Stimulated activated CD4-positive, alpha-beta T cell treated with anti-CD3 and anti-CD28 coated beads, TNF-alpha, amount 100 ng/mL, for 1 hour (primary cell): ENCODE measurements around the gene ADAM21.
A peak's percentile ranks its signal among the peaks of the same experiment; 100 is the strongest.
"Not testable (repeated sequence)": the region's sequence is repeated elsewhere in the genome, so short reads cannot be mapped to it uniquely, and the experiment has no call there.

ENCODE experiments used
- DNase-seq, 3 donors: peaks; one replicate each; pipeline ENCODE4 v3.0.0-alpha.2; 2020; ENCODE audit warnings: low read depth in 3 of 3, low spot score in 1 of 3

Gene ADAM21

DNA sequence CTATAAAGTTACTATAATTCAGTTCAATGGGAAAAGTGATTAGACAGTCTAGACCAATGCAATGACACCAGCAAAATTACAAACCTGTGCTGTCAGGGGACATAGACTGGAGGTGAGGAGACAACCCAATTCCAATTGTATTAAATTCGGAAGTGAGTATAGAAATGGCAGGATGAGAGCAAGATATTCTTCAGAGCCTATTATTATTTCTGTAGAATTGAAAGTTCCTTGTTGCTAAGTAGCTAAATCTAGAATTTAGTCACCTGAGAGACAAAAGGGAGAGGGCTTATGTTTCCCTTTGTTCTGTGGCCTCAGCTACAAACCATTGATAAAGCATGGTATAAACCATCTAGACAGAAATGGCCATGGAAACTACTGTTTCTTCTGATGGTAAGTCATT is at the start of gene ADAM21:
ADAM21 (plus strand) TSS at position 301 of the 400 bp plus-strand sequence. CDS start 5,326 bp downstream, outside the sequence.
- no peak for DNase-seq

- not testable (repeated sequence) for DNase-seq
Observed at GRCh38 chr14:70403335-70403734, 48.6 kb upstream of the ADAM21 start.

GRCh38 chr14:70406216-70406615 is 45.8 kb upstream of the ADAM21 start:
- not testable (repeated sequence) for DNase-seq

DNA sequence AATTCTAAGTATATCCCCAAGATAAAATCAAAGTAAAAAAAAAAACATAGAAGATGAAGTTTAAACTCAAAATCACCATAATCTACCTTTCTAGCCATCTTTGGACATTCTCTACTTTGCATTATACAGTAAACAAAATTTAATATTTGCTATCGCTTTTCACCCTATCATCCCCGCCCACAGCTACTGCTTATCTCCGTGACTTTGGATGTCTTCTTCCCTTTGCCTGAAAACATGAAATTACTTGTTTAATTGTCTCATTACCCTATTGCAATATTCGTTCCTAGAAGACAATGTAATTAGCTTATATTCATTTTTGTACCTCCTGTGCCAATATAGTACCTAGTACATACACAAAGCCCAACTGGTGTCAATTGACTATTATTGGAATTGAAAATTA is 44.4 kb upstream of the ADAM21 start:
- DNase-seq: no peak

DNA sequence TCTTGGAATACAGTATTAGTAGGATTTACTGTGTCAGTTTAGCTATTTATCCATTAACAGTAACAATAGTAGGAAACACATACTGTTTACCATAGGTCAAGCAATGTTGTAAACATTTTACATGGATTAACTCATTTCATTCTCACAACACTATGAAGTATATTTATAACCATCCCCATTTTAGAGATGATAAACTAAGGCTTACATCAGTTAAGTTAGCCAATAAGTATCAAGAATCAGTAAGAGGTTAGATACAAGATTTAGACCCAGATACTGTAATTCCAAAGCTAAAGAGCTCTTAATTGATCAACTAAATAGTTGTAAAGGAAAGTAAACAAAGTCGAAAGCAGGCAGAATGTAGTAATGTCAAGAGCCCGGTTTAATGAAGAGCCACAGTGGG is 36.2 kb upstream of the ADAM21 start:
- DNase-seq: no peak

DNA sequence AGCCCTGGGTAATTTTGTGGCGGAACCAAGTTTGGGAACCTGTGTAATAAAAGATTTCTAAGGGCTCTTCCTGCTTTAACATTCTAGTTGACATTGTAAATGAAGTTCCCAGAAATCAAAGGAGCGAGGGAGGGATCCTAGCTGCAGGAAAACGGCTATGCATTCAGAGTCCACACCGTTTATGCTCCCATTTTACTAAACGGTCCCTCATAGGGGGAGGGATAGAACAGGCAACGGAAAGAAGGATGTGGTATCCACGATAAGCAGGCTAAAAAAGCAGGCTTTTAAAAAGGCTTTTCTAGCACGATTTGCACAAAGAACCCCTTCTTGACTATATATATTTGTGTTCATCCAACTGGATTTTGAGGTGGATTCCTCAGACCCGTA is 35.6 kb upstream of the ADAM21 start:
- no peak for DNase-seq

GRCh38 chr14:70416725-70417349 is 35.1 kb upstream of the ADAM21 start, which contains the start of gene SYNJ2BP:
Gene SYNJ2BP, minus strand, starts transcription at chr14:70417090. Its CDS starts 127 bp downstream, at chr14:70416963.
- DNase-seq: peak; percentile 3 to 24 (median 23)

DNA sequence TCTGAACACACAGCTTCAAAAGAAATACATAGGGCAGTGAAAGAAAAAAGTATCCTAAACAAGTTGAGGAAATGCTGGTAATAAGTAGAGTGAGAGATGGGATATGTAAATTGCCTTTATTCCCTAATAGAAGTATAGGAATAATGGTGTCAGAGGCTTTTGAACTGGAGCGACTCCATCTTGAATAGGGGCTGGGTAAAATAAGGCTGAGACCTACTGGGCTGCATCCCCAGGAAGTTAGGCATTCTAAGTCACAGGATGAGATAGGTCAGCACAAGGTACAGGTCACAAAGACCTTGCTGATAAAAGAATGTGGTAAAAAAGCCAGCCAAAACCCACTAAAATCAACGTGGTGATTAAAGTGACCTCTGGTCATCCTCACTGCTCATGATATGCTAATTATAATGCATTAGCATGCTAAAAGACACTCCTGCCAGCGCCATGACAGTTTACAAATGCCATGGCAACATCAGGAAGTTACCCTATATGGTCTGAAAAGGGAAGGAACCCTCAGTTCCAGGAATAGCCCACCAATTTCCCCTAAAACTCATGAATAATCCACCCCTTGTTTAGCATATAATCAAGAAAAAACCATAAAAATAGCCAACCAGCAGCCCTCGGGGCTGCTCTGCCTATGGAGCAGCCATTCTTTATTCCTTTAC is 32.6 kb upstream of the ADAM21 start:
- DNase-seq: not testable (repeated sequence)

GRCh38 chr14:70422538-70422937 is 29.4 kb upstream of the ADAM21 start:
- no peak for DNase-seq

- DNase-seq: no peak
Observed at GRCh38 chr14:70425354-70425753, 26.6 kb upstream of the ADAM21 start.

GRCh38 chr14:70426555-70426954 is 25.4 kb upstream of the ADAM21 start:
- not testable (repeated sequence) for DNase-seq

DNA sequence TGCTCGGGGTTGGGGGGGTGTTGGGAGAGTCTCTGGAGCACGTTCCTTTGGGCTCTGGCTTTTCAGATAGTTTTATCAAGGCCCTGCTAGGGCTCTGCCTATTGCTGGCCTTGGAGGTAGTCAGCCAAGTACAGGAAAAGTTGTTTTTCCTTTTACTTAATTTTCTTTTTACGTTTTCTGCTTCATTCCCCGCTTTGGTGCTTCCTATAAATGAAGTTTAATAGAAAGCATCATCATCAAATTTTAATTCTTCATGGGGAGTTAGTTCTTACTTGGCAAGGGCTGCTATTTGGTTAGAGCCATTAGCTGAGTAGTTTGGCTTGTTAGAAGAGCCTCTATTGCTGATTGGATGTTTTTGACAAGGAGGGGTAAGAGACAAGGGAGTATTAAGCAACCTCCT is 15.1 kb upstream of the ADAM21 start:
- DNase-seq: no peak

DNA sequence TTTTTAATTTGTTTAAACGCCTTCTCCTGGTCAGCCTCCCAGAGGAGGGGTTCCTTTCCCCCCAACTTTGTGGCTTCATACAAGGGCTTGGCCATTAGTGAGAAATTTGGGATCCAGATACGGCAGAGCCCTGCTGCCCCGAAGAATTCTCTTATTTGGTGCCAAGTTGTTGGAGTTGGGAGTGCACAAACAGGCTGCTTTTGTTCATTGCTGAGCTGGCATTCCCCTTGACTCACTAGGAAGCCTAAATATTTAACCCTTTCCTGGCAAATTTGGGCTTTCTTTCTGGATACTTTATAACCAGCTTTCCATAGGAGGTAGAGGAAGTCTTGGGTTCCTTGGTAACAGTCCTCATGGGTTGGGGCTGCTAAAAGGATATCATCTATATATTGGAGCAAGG is 10.3 kb upstream of the ADAM21 start:
- DNase-seq: no peak

GRCh38 chr14:70442750-70443149 is 9.2 kb upstream of the ADAM21 start:
- DNase-seq: no peak

DNA sequence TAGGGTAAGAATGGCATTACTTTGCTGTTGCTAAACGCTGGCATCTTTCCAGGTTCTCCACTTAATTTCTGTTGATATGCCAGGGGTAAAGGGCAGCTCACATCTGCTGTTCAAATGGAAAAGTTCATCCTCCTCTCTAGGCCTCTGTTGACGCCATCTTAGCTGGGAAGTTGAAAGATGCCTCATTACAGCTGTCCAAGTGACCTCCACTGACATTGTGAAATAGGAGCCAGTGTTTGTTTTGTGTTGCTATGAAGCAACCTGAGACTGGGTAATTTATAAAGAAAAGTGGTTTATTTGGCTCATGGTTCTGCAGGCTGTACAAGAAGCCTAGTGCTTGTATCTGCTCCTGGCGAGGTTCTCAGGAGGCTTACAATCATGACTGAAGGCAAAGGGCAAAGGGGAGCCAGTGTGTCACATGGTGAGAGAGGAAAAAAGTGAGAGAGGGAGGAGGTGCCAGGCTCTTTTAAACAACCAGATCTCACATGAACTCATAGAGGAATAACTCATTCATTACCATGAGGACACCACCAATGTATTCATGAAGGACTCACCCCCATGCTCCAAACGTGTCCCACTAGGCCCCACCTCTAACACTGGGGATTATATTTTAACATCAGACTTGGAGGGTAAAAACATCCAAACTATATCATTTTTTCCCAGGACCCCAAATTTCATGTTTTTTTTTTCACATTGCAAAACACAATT is 3.2 kb upstream of the ADAM21 start:
- DNase-seq: no peak

GRCh38 chr14:70454731-70455130 is 2.8 kb downstream of the ADAM21 start:
- no peak for DNase-seq

DNA sequence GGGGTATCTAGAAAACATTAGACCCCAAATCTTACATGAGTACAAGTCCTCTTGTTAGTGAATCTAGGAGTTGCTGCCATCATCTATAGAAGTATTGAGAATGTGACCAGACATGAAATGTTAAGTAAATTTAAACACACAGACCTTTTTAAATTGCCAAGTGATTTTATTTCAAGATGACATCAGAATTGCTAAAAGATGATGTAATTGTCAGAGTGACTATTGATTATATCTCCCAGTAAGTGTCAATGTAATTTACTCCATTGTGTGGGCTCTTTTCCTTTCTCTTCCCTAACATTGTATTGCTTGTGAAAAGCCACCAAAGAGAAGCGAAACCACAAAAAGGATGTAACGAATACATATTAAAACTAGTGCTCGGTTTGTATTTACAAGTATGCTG is 16.8 kb downstream of the ADAM21 start:
- no peak for DNase-seq

GRCh38 chr14:70470863-70471563 is 19.0 kb downstream of the ADAM21 start:
- DNase-seq: not testable (repeated sequence)

GRCh38 chr14:70472253-70473159 is 20.5 kb downstream of the ADAM21 start:
- DNase-seq: no peak

- DNase-seq: no peak
Observed at GRCh38 chr14:70473825-70474224, 21.9 kb downstream of the ADAM21 start.
